HG02759 (cell line): ENCODE measurements around the gene NCAM2.
A peak's percentile ranks its signal among the peaks of the same experiment; 100 is the strongest.

Experiments
- ATAC-seq: cut with Tn5 transposase; IDR thresholded peaks from one replicate; pipeline ENCODE4 v1.9.1; 2021; ENCODE audit warnings: mild to moderate bottlenecking, moderate library complexity; ENCODE audit not compliant: unreplicated experiment

The NCAM2 gene

DNA sequence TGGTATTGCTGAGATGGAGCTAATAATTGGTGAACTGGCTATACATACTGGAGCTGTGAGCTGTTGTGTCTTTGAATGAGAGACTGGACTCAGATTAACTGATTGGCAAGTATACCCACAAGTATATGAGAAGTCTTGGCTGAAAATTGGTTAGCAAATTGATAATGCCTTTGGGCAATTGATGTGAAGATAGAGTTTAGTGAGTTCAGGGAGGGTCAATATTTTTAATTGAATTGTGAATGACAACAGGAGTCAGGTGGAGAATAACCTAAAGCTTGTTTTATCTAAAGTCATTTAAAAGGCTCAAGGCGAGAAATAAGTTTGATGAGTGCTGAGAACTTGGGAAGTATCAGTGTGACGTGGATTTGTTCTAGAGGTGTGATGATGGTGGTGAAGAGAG lies 27.5 kb downstream of the NCAM2 start:
- no peak for ATAC-seq

DNA sequence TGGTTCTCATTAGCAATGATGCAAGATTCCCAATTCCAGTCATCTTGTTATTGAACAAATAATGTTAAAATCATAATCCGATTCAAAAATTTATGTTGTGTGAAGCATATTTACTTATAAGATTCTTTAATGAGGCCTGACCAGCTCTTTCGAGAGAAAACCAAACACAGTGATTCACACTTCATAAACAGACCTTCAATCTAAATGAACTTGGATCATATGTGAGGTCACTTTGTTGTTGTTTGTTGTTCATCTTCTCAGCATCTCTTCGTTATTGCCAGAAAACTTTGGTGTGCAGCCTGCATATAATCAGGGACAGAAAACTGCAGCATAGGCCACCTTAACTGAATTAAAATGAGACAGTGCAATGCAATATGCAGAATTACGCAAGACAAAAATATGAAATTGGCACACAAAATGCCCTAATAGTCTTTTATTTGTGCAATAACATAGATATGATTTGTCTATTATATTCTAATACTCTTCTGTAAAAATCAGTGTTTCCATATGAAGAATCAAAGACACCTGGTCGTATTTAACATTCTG lies 30.1 kb downstream of the NCAM2 start:
- no peak for ATAC-seq

DNA sequence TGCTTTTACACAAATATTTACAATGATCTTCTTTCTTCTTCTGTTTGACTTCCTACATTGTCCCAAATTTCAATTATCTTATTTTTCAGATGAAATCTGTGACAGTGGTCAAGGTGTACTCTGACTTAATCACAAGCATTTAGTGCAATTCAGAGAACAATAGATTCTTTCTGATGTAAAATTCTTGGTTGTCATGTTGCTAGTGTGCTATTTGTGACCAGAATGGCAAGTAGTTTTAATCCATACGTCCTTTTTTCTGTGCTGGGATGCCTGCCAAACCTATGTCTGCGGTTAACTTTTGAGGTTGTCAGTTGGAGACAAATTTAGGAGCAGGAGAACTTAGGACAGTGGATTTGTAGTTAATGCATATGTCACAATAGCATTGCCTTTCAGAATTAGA lies 31.0 kb downstream of the NCAM2 start:
- no peak for ATAC-seq

DNA sequence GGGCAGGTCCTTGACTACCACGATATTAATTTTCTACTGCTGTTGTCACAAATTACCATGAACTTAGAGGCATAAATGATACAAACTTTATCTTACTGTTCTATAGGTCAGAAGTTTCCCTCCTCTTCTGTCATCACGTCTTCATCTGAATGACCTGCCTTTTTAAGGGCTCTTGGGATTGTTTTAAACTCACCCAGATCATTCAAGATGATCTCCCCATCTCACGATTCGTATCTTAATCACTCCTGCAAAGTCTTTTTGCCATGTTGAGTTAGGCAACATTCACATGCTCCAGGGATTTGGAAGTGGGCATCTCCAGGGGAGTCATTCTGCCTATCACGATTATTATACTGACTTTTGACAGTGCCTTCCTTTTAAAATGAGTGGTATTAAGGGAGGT lies 32.1 kb downstream of the NCAM2 start:
- ATAC-seq = no peak

DNA sequence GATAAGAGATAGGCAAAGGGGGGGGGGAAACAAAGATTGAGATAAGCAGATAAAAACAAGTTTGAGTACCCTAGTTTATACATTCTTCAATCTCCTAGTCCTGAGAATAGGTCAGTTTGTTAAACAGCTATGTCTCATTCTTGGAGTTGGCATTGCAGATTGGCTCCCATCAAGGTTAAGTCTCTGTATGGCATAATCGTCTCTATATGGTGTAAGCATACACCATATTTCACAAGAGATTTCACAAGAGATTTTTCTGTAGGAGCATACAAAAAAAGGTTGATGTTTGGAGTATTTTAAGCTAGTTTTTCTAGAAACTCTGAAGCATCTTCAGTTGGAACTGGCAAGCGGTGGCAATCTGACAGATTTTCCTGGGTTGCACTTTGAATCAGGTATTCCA lies 35.8 kb downstream of the NCAM2 start:
- no peak for ATAC-seq

DNA sequence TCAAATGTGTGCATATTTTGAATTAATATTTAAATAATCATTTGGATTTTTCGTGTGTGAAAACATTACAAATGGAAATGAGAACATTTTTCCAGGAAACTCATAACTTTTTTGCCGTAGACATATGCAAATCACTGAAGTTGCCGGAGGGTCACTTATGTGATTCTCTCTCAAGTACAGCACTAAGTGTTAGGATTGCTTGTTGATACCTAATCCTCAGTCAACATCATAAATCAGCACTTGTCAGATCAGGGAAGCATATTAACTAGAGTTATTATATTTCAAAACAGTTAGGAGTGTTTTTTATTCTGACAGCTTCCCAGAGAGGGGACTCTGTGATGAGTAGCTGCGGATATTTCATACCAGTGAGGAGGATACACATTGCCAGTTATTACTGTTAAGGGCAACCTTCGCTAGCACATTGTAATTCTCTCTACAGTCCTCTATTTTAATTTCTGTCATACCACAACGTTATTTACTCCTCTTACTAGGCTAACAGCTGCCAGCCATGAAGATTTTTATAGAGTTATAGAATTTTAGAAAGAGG lies 41.5 kb downstream of the NCAM2 start:
- ATAC-seq = no peak

DNA sequence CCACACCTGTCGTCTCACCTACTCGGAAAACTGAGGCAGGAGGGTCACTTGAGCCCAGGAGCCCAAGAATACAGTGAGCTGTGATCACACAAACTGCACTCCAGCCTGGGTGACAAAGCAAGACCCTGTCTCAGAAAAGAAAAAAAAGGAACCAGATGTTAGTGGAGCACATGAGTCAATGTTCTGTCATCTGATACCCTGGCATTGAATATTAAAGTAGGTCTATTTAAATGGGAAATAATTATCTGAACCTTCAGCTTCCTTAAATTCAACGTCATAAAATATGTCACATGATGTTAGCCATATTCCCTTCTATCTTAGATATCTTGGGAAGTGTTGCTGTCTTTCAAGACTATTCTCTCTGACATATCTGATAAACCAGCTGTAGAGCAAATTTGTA lies 47.3 kb downstream of the NCAM2 start:
- no peak for ATAC-seq

DNA sequence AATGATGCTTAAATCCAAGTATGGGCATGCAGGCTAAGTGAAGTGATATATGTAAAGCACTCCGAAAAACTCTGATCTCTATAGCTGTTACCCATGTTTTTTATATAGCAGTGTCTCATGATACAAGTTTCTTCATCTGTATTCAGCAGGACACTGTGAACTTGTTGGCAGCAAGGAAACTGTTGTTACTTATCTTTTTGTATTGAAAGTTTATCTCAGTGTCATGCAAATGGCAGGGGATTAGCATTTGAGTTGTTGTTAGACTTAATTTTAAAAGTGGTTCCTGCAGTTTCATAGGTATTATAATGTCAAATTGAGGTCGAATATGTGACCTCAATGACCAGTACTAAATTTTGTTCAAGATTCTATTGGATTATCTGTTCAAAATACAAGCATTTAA lies 47.9 kb downstream of the NCAM2 start:
- no peak for ATAC-seq

DNA sequence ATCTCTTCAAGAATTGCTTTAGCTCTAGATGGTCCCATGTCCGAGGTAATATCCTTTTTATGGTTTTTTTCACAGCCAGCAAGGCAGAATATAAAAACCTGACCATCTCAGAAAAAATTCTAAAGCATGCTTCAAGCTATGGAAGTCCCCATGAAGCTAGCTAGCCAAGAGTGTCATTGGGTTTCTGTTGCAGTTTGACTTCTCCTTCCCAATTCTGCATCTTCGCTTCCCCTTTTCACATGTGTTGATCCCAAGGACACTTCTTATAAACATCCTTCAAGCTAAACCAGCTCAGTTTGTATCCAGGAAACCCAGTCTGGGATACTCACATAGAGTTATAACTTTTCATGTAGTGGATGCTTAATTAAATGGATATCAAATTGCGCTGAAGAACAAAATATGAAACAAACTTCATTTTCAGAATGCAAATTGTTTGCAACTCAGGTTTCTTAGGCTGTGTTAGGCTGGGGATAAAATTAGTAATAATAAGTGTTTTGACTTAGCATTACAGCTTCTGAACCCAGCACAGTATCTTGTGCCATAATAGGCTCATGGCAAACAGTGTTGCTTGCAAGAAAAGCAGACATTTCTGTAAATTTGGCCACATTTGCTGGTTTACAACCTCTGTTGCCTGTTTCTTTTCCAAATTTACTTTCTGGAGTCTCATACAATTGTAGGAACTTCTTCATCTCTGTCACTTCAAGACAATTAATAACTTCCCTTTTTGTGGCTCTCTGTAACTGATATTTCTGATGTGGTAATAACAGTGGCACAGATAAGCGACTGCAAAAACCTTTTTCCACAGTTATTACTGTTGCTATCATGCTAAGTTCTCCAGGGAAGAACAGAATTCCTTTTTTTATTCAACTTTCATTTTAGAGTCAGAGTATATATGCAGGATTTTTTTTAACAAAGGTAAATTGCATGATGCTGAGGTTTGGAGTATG lies 53.2 kb downstream of the NCAM2 start:
- peak; percentile 69 for ATAC-seq

DNA sequence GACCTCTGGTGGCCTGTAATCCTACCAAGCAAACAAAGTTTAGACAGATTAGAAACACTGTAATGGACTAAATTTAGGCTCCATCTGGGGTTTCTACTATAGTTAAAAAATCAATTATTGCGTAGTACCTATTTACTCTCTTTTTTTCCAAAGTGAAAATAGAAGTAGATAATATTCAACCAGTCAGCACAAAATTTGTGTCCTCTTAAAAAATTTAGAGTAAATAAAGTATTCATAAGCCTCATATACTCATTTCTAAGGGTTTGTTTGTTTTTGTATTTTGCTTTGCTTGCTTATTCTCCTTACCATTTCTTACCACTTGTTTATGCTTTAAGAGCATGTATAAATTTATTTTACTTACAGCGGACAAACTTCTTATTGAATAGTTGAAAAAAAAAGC lies 54.5 kb downstream of the NCAM2 start:
- ATAC-seq = no peak

DNA sequence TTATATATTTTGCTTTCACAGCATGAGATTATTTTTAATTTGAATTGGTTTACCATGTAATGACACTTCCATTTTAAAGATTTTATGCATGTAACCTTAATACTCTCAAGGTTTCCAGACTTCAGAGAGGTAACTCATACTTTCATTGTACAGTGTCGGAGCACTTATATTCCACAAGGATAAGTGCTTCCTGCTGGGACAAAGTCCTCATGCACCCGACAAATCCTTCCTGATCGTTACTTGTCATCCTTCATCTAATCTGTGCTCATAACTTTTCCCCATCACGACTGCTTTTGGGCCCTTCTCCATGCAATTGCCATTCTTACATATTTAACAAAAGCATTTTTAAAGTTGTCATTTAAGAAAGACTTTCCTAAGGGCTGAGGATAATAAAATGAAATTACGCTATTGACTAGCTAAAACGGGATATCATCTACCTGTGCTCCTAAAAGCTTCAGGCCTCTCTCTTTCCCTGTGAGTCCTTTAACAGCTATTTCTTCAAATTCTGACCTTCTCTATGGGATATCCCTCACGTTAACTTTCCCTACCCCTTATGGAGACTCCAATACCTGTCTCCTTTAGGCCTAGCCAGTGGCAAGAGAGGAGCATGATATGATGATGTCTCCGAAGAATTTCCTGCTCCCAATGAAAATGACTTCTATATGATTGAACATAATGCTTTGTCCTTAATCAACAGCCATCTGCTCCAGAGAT lies 59.3 kb downstream of the NCAM2 start:
- no peak for ATAC-seq

DNA sequence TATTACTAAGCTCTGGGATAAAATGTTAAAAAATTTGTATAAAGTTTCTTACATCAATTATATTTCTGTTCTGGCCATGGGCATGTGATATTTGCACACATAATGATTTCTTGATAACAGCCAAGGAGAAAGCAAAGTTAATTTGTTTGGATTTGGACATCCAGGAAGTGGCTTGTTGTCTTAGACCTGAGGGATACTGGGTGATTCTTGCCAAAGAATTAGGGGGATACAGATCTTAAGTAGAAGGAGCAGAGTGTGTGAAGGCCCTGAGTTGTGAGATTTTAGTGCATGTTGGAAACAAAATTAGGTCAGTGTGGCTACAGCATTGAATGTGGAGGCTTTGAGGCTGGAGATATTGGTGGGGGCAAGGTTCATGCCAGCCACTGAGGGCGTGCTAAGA lies 65.6 kb downstream of the NCAM2 start:
- no peak for ATAC-seq

DNA sequence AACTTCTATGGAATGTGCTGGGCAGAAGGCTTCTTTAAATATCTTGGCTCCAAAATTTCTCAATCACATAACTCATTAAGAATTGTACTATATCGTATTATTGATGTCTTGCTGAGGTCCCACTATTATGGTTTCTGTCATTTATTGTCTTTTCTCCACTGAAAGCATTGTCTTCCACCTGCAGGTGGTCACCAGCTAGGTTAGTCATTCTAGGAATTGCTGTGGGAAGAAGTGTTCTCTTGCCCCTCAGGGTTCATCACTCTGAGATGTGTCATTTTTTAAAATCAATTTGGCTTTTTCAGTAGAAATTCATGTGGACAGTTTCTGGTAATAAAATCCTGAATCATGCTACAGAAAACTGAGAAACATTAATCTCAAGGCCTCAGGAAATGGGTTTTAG lies 66.1 kb downstream of the NCAM2 start:
- no peak for ATAC-seq

DNA sequence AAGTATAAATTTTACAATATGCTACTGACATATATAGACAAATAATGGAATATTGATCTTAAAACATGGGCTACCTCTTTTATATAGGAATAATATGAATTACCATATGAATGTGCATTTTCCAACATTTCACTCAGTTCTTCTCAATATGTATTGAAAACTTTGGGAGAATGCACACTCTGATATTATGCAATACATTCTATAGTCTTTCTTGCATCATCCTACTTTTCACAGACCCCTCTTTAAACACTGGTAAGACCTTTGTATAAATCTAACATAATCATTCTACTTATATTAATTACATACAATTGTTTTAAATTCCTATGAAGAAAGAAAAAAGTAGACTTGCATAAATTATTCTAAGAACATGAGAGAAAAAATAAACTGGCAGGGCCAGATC lies 69.2 kb downstream of the NCAM2 start:
- ATAC-seq = no peak

DNA sequence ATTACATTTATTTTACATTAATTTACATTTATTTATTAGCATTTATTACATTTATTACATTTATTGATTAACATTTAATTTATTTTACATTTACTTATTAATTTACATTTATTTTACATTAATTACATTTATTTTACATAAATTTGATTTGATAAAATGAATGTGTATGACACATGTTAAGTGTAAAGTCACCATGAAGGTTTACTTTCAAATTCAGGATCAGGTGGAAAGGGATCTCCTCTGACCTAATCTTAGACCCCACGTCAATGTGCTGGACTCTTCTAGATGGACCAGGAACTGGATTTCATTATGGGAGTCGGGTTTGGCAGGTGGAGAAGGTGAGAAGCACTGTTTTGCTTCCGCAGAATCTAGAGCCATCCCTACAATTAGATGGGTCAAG lies 76.1 kb downstream of the NCAM2 start:
- no peak for ATAC-seq

DNA sequence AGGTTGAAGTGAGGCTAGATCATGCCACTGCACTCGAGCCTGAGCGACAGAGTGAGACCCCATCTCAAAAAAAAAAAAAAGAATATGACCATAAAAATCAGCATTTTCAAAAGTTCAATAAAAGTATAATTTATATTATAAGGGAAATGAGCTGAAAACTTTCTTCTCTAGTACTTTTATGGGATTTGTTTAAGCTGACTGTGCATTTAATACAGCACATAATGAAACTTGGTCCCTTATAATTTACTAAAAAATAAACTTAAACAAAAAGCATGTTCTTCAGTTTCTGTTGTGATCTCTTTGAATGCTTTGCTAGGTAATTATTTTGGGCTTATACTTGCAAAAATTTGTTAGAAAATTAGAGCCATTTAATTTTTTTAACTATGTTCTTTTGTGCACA lies 77.8 kb downstream of the NCAM2 start:
- no peak for ATAC-seq

DNA sequence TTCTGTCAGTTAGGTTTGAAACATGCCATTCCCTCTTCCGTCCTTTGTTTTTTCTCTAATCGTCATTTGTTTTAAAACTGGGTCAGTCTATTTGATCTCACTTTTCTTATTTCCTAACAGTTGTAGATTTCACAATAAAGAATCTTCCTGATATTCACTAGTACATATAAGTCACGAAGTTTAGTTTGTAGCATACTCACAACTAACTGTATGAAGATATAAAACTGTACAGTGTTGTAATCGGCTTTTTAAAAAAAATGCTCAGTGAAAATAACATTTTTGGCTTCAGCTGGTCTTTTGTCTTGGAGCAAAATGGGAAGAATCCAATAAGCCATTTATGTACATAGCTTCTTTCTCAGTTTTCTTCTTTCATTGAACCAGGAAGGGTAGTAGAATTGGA lies 78.3 kb downstream of the NCAM2 start:
- no peak for ATAC-seq

DNA sequence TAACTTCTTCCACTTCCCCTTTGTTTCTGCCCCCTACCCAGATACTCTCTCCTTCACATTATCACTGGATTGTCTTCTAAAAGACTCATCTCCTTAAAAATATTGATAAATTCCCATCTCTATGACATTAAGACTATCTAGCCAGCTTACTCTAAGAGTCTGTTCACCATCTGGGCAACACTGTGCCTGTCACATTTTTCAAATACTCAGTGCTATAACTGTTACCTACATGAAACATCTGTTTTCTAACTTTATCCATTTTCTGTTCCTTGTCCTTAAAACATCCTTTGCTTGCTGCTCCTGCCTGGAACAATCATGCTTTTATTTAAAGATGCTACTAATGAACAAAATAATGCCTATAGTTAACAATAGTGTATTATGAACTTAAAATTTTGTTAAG lies 81.4 kb downstream of the NCAM2 start:
- ATAC-seq = no peak

DNA sequence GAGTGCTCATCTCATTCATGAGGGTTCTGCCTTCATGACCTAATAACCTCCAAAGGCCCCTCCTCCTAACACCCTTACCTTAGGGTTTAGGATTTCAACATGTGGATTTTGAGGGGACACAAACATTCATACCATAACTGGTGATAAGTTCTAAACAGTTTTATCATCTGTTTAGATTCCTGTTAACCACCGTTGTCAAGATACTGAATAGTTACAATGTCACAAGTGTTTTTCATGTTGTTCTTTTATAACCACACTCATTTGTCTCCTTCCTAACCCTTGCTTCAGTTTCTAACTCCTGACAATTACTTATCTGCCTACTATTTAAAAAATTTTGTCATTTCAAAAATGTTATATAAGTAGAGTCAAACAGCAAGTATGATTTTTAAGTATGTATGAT lies 86.0 kb downstream of the NCAM2 start:
- ATAC-seq = no peak

DNA sequence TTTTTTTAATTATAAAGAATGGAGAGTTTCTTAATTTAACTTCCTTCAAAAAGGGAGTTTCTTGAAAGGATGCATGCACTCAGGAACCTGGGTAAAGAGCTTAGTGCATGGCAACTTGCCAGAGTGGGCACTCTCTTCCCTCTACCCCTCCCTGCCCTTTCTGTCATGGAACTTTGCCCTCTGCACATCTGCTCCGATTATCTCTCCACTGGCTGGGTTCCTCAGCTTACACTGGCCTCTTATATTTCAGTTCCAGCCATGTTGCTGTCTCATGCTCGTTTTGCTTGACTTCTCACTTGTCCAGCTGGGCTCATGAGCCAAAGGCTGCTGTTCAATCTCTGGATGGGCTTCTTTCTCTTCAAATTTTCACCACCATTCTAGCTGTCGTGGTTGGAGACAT lies 87.0 kb downstream of the NCAM2 start:
- no peak for ATAC-seq

DNA sequence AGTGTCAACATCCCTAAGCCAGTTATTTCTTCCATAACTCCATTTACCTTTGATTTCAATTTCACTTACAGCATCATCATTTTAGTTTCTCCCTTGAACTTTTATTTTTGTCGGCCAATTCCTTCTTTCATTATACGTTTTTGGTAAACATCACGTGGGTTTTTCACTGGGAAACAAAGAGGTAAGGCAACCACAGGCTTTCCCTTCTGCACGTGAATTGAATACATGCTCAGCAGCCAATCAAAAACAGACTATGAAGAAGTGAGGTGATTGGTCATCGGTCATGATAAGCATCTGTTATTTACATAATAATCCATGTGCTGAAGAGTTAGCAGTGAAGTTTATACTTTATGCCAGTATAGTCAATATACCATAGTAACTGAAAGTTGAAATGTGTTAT lies 98.7 kb downstream of the NCAM2 start:
- no peak for ATAC-seq

DNA sequence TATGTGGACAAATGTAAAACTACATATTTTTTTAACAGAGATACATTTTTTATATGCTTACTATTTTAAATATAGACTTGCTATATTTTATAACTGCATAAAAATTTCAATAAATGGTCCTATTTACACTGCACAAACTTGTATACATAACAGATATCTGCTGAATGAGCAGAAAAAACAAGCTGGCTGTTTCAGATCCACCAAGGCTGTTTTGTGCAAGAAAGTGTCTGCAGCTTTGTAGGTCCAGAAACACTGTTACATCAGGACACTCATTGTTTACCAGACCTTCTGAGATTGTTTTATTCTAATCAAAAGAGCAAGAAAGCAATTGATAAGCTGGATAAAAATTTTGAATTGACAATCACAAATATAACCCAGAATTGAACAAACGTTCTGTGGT lies 99.3 kb downstream of the NCAM2 start:
- no peak for ATAC-seq
